Skeletal muscle cell (primary cell): ENCODE measurements around the gene MSI2.
"Not testable (repeated sequence)": the region's sequence is repeated elsewhere in the genome, so short reads cannot be mapped to it uniquely, and the experiment has no call there.

Experiments used
- DNase-seq: peaks from one replicate; pipeline ENCODE4 v3.0.0-alpha.2; 2010; ENCODE audit warnings: low read depth
- H3K4me3 ChIP-seq: 2 replicates; pipeline ENCODE4 v1.5.1; 2011; ENCODE audit warnings: low read depth, mild to moderate bottlenecking, control low read depth, low read length, moderate library complexity

Gene MSI2

GRCh38 chr17:57499221-57499620, 242.9 kb downstream of the MSI2 start:
- DNase-seq, H3K4me3 ChIP-seq: not testable (repeated sequence)

DNA sequence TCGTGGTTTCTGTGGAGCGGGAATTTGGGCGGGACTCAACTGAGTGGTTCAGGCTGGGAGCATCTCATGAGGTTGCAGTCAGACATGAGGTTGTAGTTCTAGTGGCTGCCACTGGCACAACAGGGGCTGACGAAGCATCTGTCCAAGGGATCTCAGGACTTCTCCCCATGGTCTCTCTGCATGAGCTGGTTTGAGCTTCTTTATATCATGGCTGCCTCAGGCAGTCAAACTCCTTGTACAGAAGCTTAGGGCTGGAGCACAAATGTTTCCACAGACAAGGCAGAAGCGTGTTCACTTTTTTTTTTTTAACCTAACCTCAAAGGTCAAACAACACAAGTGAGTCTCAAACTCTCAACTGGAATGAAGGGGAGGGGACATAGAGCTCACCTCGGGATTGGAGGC, 243.3 kb downstream of the MSI2 start:
- H3K4me3 ChIP-seq: no peak overlapping the region
- DNase-seq: no peak

GRCh38 chr17:57501016-57501415, 244.7 kb downstream of the MSI2 start:
- no peak for DNase-seq
- no peak overlapping the region for H3K4me3 ChIP-seq

DNA sequence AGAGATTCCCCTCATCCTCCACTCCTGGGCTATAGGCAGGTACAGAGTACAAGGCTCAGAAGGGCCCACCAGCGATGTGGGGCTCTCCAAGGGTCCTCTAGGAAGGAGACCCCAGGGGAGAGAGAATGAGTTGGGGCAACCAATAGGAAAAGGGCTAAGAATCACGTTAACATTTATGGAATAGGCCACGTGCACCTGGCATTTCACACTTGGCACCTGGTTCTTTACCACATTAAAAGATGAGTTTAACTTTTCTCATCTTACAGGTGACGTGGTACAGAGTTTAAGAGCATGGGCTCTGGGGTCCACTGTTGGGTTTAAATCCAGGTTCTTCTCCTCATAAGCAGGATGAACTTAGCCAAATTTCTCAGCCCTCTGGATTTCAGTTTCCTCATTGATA, 245.7 kb downstream of the MSI2 start:
- no peak for DNase-seq
- no peak overlapping the region for H3K4me3 ChIP-seq

- no peak for DNase-seq
- no peak overlapping the region for H3K4me3 ChIP-seq
Measured at GRCh38 chr17:57502811-57503241, 246.5 kb downstream of the MSI2 start.

GRCh38 chr17:57504208-57504607, 247.9 kb downstream of the MSI2 start:
- no peak for DNase-seq
- no peak overlapping the region for H3K4me3 ChIP-seq

GRCh38 chr17:57505841-57506773, 249.8 kb downstream of the MSI2 start:
- no peak for DNase-seq
- no peak overlapping the region for H3K4me3 ChIP-seq

DNA sequence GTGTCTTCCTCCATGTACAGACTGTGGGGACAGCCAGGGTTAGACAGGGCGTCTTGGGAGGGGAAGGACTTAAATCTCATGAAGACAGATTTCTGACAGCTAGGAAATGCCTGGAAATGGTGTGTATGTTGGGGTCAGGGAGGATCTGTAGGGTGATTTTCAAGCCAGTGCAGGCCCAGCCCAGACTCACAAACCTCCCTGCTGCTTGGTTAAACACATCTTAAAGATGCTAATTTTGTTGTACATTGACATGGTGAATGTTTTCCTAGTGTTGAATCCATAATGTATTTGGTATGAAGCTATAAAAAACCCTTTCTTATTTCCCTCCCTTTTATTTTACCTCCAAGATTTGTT, 250.4 kb downstream of the MSI2 start:
- DNase-seq: no peak
- no peak overlapping the region for H3K4me3 ChIP-seq

GRCh38 chr17:57507828-57508227, 251.5 kb downstream of the MSI2 start:
- DNase-seq: no peak
- H3K4me3 ChIP-seq: no peak overlapping the region

- no peak for DNase-seq
- H3K4me3 ChIP-seq: no peak overlapping the region
Measured at GRCh38 chr17:57508671-57509070, 252.3 kb downstream of the MSI2 start.

GRCh38 chr17:57511475-57512123, 255.3 kb downstream of the MSI2 start:
- no peak overlapping the region for H3K4me3 ChIP-seq
- DNase-seq: no peak

DNA sequence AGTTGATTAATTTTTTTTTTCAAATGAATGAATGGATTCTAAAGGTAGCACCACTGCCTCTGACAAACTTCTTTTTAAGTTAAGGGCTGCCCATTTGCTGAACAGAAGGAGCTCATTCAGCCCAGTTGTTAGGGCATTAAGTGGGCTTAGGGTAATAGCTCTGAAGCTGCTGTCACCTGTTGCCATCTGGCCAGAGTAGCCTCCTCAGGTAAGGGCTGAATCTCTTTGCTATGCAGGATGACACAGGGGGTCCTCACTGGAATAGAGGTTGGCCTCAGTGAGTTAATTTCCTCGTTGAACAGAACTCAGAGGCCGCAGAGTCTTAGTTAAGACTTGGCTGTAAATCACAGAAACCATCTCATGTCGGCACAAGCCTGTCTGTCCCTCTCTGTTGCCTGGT, 255.9 kb downstream of the MSI2 start:
- DNase-seq: no peak
- H3K4me3 ChIP-seq: no peak overlapping the region

- no peak for DNase-seq
- H3K4me3 ChIP-seq: no peak overlapping the region
Measured at GRCh38 chr17:57512691-57513090, 256.4 kb downstream of the MSI2 start.

DNA sequence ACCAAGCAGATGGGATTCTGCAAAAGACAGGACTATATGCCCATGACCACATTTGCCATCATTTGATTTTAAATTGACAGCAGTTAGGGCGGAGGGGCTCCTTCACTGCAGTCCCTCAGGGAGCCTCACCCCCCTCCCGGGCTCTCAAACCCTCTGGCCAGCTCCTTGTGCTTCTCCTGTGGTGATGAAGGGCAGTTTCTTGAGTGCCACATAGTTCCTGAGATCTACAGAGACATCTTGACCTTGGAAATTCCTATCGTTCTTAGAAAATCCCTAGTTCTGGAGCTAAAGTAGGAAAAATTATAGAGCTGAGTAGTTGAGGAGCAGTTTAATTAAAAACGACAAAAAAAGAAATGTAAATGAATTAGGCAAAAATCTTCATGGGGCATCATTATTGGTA, 257.2 kb downstream of the MSI2 start:
- DNase-seq: no peak
- H3K4me3 ChIP-seq: no peak overlapping the region

GRCh38 chr17:57514614-57515013, 258.3 kb downstream of the MSI2 start:
- DNase-seq: no peak

GRCh38 chr17:57515662-57516211, 259.4 kb downstream of the MSI2 start:
- no peak overlapping the region for H3K4me3 ChIP-seq
- DNase-seq: no peak

More at GRCh38 chr17:57514614-57515013, 258.3 kb downstream of the MSI2 start:
- no peak overlapping the region for H3K4me3 ChIP-seq

DNA sequence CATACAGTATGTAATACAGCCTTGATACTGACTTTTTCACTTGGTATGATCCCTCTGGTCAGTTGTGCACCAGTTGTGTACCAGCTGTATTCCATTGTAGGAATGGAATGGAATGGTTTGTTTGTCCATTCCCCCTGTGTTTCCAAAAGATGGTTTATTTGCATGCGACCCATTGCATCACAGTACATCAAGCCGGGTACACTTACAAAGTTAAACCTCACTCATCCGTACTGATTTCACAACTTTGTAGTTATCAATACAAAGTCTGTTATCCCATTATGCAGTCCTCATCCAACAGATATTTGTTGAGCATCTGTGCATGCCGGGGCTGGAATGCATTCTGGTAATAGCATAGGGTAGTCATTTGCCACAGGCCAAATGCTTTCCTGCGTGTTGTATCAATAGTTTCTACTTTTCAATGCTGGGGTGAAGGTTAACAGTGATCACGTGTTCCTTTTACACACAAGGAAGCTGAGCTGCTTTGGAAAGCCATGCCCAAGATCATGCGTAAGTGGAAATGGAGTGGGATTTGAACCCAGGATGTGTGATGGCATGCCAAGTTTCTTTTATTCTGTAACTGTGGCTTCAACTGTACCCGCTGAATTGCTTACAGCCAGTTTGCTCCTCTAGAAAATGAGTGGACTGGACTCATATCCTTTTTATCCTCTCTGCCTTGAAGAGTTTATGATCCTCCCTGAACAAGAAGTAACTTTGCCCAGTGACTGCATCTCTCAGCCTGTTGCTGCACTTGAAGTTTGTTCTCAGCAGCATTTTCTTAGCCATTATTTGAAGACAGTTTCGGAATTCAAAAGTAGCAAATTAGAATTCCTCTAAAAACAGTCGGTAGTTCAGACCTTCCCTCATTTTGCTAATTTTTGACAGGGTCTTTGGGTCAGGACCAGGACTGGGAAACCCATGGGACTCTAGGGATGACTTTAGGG, 260.2 kb downstream of the MSI2 start:
- no peak for DNase-seq
- H3K4me3 ChIP-seq: no peak overlapping the region

GRCh38 chr17:57517273-57517631, 260.9 kb downstream of the MSI2 start:
- no peak overlapping the region for H3K4me3 ChIP-seq
- DNase-seq: no peak

DNA sequence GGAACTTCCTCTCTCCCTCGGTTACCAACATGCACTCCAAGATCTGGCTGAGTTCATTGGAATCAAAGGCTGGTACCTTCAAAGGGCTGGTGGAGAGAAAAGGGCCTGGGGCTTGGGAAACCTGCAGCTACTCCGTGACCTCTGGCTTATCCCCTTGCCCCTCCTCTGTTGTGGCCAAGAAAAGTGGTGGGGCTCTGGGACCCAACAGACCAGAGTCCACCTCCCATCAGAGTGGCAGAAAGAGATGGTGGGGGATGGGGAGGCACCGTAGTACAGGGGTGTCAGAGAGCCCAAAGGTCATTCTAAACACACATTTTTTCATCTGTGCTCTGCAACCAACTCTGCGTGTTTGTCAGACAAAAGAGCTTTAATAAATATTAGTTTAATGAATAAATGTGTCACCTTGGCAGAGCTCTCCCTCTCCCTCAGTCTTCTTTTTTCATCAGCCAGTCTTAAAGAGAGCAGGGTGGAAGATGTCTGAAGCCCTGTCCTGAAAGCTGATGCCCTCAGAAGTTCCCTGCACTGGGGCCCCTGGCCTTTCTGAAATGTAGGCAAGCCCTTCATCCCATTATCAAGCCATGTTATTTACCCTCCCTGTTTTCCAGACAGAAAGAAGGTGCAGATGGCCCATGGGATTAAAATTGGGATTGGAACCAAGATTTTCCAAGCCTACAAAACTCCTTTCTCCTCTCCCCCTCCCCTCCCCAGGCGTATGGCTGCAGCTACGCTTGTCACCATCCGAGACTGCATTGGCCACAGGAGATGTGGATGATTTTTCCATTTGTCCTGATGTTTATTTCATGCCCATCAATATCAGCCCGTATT, 261.5 kb downstream of the MSI2 start:
- H3K4me3 ChIP-seq: no peak overlapping the region
- no peak for DNase-seq
